ENCODE measurements around the gene ILK. TPM values are rescaled to one million over a fixed set of nuclear protein-coding genes. Genes with fewer than 3 reads are reported as not detected.

ILK gene
- total and polyA plus RNA-seq, 10 of the 15 experiments (the other 5 are each of a cell fraction or from before 2014, with no cell fraction given): 51.8 to 163 (median 92.0) TPM

- ATAC-seq (no peak), FAIRE-seq (no peak), DNase-seq (ENCODE audit: low read depth, low spot score) (no peak)
- H3K9ac ChIP-seq (ENCODE audit: control insufficient read depth, insufficient read depth, low read length): no peak overlapping the region
- no peaks in the 10 kb centered on the region for H3K27me3 ChIP-seq (replicated peaks in 1 of 2; ENCODE audit: control insufficient read depth in 2 of 2, insufficient read depth in 2 of 2, low read length in 1 of 2)
- 48% methylated on average over 24 of the region's 24 CpGs for WGBS (ENCODE audit: insufficient coverage, insufficient replicate concordance, low lambda C conversion rate, missing lambda C conversion rate)
- ChIA-PET CTCF (interaction anchor here (0.6 to 3.1 kb wide), 4 partner anchors 10 to 116 kb away, joined by 3 to 13 read pairs (median 4); partner anchors contain the start of gene TAF10), SMC1A (ENCODE audit: uncharacterized antibody, unreplicated experiment) (interaction anchor here (1.1 kb wide), 1 partner anchor 220 kb away, joined by 3 read pairs; no protein-coding TSS in a partner anchor), POLR2A (interaction anchor here (0.9 to 9.1 kb wide), 2 partner anchors 13 to 18 kb away, joined by 3 to 85 read pairs; partner anchors contain the start of gene TAF10), RAD21 (ENCODE audit: unreplicated experiment) (no interaction called here)
- H3K4me1 ChIP-seq (ENCODE audit: control insufficient read depth, insufficient read depth, low read length): peaks cover 7% of the 10 kb centered on the region
- TF ChIP-seq RELA (IDR thresholded peaks at IDR 0.05; ENCODE audit: borderline replicate concordance, partially characterized antibody): no peak
- 0 out of 2 replicates have a peak, but pooled peaks have one; percentile 18 for TF ChIP-seq TCF12 (IDR thresholded peaks at IDR 0.05; ENCODE audit: low read depth, low read length)
- H3K4me3 ChIP-seq: no peak overlapping the region
- no peak overlapping the region for H3K4me2 ChIP-seq (ENCODE audit: control insufficient read depth, insufficient read depth)
- peaks cover 9% of the 10 kb centered on the region for H3K79me2 ChIP-seq (ENCODE audit: control insufficient read depth, insufficient read depth, low read length)
- intact Hi-C loops (cut with micrococcal nuclease; ENCODE audit: unreplicated experiment) (no loop called here), in situ Hi-C loops (cut with MboI) (no loop called here)
- no TSS peak for BruUV-seq (replicated peaks)
- no peaks in the 10 kb centered on the region for H3K9me3 ChIP-seq (replicated peaks; ENCODE audit: control insufficient read depth, insufficient read depth, low read length)
- no peaks in the 10 kb centered on the region for H4K20me1 ChIP-seq (ENCODE audit: control insufficient read depth, insufficient read depth)
- H2AFZ ChIP-seq (ENCODE audit: control insufficient read depth, low read depth, low read length): no peak overlapping the region
- H3K36me3 ChIP-seq (ENCODE audit: control insufficient read depth in 2 of 2, insufficient read depth in 2 of 2, low read length in 1 of 2): no peaks in the 10 kb centered on the region
- no peak overlapping the region for H3K27ac ChIP-seq (ENCODE audit: control insufficient read depth, insufficient read depth)
Measured at GRCh38 chr11:6622261-6623171, 18.9 kb downstream of the ILK start.

GRCh38 chr11:6623391-6624363, 20.1 kb downstream of the ILK start:
- H3K4me1 ChIP-seq (ENCODE audit: control insufficient read depth, insufficient read depth, low read length): peaks cover 9% of the 10 kb centered on the region
- CTCF ChIA-PET: interaction anchor here (0.6 to 3.1 kb wide), 2 partner anchors 11 to 67 kb away, joined by 3 to 13 read pairs; partner anchors contain the start of gene TAF10
- no peak overlapping the region for H3K9ac ChIP-seq (ENCODE audit: control insufficient read depth, insufficient read depth, low read length)
- no peak overlapping the region for H3K4me2 ChIP-seq (ENCODE audit: control insufficient read depth, insufficient read depth)
- FAIRE-seq (no peak), DNase-seq (ENCODE audit: low read depth, low spot score) (no peak), ATAC-seq (no peak)
- no peaks in the 10 kb centered on the region for H4K20me1 ChIP-seq (ENCODE audit: control insufficient read depth, insufficient read depth)
- 44% methylated on average over 31 of the region's 31 CpGs for WGBS (ENCODE audit: insufficient coverage, insufficient replicate concordance, low lambda C conversion rate, missing lambda C conversion rate)
- no peak overlapping the region for H3K27ac ChIP-seq (ENCODE audit: control insufficient read depth, insufficient read depth)
- intact Hi-C loops (cut with micrococcal nuclease; ENCODE audit: unreplicated experiment) (no loop called here), in situ Hi-C loops (cut with MboI) (no loop called here)
- H3K4me3 ChIP-seq: no peak overlapping the region
- SMC1A ChIA-PET (ENCODE audit: uncharacterized antibody, unreplicated experiment): no interaction called here
- peaks cover 6% of the 10 kb centered on the region for H3K79me2 ChIP-seq (ENCODE audit: control insufficient read depth, insufficient read depth, low read length)
- H2AFZ ChIP-seq (ENCODE audit: control insufficient read depth, low read depth, low read length): no peak overlapping the region
- RAD21 ChIA-PET (ENCODE audit: unreplicated experiment): interaction anchor here (0.9 kb wide), 1 partner anchor 58 kb away, joined by 3 read pairs; no protein-coding TSS in a partner anchor
- POLR2A ChIA-PET: interaction anchor here (0.6 to 9.1 kb wide), 2 partner anchors 8 to 14 kb away, joined by 4 to 85 read pairs; partner anchors contain the start of gene TAF10
- BruUV-seq (replicated peaks): no TSS peak
- H3K27me3 ChIP-seq (replicated peaks in 1 of 2; ENCODE audit: control insufficient read depth in 2 of 2, insufficient read depth in 2 of 2, low read length in 1 of 2): no peaks in the 10 kb centered on the region
- H3K9me3 ChIP-seq (replicated peaks; ENCODE audit: control insufficient read depth, insufficient read depth, low read length): no peaks in the 10 kb centered on the region
- no peaks in the 10 kb centered on the region for H3K36me3 ChIP-seq (ENCODE audit: control insufficient read depth in 2 of 2, insufficient read depth in 2 of 2, low read length in 1 of 2)
- TF ChIP-seq TBL1XR1 (IDR thresholded peaks at IDR 0.05; ENCODE audit: low read depth, low read length) (no peak), BHLHE40 (IDR thresholded peaks at IDR 0.05; ENCODE audit: borderline replicate concordance in 1 of 2, low read depth in 2 of 2, low read length in 1 of 2) (peak in 1 of 2 experiments; percentile 23; a peak in 1 of 4 replicates), MLLT1 (IDR thresholded peaks at IDR 0.05) (no peak), TARDBP (IDR thresholded peaks at IDR 0.05; ENCODE audit: borderline replicate concordance) (no peak), ZBTB4 (CRISPR knock-in tag; IDR thresholded peaks at IDR 0.05) (no peak)

Measured in GM12878 (cell line).